Measurements from ENCODE around the gene RPTOR.

RPTOR gene

GRCh38 chr17:80943346-80944145 is 398.9 kb downstream of the RPTOR start:
- DNase-seq (ENCODE audit: low spot score) = no peak

DNA sequence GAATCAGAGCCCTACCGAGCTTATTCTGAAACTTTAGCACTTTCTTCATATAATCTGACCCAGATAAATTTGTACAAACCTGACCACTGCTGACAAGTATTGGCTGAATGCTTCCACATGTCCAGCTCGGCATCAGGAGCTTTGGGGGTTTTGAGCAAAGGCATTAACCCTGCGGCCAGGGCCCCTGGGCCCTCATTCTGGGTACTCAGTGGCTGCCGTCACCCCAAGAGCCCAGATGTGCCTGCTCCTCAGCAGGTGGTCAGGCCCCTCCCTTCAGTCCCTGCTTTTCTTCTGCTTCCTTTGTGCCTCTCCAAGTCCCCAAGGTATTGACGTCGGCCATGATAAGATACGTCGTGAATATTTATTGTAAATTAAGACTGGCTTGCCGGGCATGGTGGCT is 399.7 kb downstream of the RPTOR start:
- no peak for DNase-seq (ENCODE audit: low spot score)

GRCh38 chr17:80945736-80946135 is 401.1 kb downstream of the RPTOR start:
- no peak for DNase-seq (ENCODE audit: low spot score)

DNA sequence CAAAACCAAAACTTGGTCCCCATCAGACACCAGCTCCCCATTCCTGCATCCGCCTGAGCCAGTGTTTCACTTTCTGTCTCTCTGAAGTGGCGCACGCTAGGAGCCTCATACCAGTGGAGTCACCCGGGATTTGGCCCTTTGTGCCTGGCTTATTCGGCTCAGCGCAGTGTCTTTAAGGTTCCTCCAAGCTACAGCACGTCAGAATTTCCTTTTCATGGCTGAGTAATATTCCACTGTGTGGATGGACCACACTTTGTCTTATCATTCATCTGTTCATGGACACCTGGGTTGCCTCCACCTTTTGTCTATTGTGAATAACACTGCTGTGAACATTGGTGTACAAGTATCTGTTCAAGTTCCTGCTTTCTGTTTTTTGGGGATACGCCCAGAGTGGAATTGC is 401.8 kb downstream of the RPTOR start:
- no peak for DNase-seq (ENCODE audit: low spot score)

DNA sequence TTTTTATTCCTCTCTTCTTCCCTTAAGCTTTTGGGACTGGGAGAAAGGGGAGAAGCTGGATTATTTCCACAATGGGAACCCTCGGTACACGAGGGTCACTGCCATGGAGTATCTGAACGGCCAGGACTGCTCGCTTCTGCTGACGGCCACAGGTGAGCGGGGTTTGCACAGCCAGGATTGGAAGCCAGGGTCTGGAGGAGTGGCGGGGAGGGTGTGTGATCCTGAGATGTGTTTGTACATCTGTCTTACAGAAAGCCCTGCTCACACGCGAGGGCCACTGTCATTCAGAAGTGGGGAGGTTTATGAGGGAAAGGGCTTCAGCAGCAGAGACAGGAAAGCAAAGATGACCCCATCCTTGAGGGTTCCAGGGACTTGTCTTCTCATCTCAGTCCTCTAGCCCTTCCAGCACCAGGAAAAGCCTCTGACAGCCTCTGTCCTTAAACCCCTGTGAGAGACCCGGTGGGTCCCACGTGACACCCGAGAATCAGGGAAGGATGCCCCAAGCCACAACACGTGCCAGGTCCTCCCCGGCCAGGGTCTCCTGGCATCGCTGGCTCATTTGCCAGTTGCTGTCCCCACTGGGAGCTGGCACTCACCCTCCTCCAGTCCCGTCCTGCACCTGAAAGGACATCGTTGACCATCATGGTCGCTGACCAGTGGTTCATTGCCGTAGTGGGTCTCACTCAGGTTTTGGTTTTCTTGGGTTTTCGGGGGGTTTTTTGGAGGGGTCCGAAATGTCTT is 402.7 kb downstream of the RPTOR start:
- DNase-seq (ENCODE audit: low spot score) = no peak

DNA sequence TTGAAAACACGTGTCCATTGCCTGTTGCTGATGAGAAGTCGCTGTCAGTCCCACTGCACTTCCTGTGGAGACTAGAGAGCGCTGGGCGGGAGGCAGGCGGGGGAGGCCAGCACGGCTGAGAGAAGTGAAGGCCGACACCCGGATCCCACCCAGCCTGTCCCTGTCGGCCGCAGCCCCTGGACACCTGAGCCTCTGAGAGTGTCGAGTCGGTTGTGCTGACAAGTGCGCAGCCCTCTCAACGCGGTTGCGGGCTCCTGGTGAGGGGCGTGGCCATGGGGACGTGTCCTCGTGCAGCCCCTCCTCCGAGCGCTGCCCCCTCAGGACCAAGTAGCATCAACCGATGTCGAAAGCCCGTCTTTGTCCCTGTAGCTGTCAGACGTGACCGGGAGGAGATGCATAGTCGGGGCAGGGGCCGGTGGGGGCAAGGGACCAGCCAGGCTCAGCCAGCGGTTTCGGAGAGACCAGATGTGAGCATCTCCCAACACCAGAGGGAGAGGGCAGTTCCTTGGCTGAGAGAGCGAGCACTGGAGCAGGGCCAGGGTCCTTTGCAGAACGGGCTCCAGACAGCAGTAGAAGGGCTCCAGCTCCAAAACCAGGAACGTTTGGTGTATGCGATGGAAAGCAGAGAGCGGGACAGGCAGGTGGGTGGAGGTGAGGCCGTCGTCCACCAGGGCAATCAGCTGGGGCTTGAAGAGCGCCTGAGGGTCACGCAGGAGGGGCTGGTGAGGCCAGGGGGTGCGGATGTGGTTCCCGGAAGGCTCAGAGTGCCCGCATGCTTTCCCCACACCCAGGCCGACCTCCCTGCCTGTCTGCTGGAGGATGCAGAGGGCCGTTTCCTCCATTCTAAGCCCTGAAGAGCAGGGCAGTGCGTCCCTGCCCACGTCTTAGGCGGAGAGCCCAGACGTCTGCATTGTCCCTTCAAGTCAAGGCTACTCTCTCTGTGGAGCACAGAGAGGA is 403.7 kb downstream of the RPTOR start:
- no peak for DNase-seq (ENCODE audit: low spot score)

DNA sequence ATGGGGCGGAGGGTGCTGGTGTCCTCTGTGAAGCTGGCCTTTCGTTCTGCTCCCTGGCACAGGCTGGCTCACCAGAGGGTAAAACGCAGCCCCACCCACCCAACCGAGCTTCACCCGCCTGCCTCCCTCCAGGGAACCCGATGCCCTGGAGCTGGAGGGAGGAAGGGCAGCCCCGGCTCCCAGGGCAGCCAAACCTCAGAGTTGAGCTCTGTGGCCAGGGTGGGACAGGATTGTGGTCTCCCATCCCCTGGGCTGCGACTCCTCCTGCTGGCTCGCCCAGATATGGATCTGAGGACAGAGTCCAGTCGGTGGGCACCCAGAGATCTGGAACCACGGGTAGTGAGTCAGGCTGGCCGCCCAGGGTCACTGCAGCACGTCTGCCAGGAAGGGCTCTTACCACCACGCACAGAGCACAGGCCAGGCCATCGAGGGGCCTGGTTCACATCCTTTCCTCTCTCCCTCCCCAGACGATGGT is 404.4 kb downstream of the RPTOR start:
- DNase-seq (ENCODE audit: low spot score) = no peak

DNA sequence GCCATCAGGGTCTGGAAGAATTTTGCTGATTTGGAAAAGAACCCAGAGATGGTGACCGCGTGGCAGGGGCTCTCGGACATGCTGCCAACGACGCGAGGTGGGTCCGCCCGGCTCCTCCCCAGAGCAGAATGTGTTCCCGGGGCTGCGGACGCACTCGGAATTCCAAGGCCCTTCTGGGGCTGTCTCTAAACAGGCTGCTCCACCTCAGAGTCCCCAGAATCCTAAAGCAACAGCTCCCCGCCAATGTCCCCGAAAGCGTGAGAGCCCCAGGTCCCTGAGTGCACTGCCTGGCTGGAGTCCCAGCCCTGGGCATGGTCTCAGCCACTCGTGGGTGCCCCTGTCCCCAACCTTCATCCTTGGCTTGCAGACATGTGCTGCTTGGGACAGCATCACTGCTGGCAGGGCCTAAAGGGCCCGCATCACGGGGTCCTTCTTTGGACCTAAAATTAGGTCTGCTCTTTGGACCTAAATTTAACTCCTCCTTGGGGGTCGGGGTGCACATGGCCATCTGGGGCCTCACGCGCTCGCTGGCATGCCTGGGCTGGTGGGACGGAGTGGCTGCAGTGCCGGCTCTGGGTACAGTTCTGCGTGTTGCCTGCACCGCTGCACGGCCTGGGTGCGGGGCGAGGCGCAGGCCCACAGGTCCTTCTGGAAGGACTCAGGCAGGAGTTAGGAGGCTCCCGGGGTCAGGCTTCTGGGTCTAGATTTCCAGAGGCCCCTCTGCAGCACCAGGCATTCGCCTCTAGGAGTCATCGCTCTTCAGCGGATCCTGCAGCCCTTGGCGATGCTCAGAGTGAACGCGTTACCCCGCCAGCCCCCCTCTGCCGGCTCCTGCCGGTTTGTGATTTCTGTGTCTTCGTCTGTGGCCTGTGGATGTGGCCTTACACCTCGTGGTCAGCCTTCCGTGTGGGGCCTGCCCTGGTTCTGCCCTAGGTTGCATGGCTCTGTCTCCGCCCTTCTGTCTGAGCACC is 405.1 kb downstream of the RPTOR start:
- DNase-seq (ENCODE audit: low spot score) = no peak

DNA sequence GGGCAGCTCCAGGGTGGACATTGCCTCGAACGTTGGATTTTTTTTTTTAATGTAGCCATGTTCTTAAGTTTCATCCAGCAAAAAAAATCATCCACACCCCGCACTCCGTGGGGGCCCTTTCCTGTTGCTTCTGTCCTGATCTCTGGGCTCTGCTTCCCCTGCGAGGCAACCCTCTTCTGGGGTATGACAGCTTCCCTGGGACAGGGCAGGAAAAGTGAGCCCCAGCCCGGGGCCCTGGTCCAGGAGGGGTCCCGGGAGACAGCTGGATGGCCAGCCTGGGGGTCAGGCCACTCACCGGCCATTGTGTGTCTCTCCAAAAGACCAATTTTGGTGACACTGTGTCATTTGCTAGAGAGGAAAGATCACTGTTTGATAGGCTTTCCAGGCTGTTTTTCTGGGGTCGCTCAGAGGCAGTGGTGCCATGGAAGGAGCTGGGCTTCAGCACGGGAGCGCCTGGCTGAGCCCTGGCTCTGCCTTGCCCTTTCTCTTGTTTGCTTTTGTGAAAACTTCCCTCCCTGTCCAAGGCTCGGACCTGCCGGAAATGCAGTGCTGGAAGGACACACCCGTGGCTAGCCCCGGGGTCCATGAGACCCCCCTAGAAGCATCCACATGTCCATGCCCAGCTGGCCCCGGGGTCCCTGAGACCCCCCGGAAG is 406.0 kb downstream of the RPTOR start:
- DNase-seq (ENCODE audit: low spot score) = no peak

DNA sequence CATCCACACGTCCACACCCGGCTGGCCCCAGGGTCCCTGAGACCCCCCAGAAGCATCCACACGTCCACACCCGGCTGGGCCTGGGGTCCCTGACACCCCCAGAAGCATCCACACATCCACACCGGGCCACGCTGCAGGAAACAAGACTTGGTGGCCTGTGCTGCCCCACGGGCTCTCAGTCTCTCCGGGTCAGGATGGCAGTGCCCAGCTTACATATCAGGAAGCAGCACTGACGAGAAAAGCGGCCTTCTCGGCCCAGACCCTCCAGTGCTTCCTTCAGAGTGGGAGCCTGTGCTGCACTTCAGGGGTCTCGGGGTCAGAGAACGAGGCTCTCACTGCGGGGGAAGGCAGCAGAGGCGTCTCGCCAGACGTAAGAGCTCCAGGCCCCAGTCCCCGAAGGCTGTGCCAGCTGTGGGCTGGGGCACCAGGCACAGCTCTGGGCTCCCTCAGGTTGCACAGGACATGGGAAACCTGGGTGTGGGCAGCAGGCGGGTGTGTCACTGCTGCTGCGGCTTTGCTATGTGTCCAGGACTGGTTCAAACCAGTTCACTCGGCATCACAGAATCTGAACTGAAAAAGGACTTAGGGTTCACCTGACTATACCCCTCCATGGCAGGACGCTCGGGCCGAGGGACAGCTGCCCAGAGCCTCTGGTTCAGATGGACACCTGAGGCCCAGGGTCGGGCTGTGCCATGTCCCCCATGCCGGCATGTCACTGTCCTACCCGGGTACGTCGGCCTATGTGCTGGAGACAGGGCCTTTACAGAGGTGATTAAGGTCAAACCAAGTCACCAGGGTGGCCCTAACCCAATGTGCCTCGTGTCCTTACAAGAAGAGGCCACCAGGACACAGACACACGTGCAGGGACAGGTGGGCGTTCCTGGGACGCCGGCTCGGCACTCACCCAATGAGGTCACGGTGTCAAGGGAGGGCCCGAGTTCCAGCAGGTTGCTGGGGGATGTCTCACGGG is 406.8 kb downstream of the RPTOR start:
- no peak for DNase-seq (ENCODE audit: low spot score)

DNA sequence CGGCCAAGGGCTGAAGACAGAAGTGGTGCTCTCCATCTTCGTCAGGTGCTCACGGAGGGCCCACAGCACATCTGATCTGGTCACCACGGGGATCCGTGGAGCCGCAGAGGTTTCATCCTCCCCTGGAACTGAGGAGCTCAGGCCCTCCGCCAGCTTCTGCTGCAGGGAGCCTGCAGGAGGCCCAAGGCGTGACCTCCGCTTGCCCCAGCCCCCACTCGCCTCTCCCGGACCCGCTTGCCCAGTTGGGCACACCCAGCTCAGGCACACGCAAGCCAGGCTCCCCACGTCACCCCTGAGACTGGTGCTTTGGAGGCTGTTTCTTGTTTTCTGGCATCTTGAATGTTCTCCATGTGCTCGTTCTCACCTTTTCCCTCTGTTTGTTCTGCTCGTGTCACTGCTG is 407.7 kb downstream of the RPTOR start:
- no peak for DNase-seq (ENCODE audit: low spot score)

DNA sequence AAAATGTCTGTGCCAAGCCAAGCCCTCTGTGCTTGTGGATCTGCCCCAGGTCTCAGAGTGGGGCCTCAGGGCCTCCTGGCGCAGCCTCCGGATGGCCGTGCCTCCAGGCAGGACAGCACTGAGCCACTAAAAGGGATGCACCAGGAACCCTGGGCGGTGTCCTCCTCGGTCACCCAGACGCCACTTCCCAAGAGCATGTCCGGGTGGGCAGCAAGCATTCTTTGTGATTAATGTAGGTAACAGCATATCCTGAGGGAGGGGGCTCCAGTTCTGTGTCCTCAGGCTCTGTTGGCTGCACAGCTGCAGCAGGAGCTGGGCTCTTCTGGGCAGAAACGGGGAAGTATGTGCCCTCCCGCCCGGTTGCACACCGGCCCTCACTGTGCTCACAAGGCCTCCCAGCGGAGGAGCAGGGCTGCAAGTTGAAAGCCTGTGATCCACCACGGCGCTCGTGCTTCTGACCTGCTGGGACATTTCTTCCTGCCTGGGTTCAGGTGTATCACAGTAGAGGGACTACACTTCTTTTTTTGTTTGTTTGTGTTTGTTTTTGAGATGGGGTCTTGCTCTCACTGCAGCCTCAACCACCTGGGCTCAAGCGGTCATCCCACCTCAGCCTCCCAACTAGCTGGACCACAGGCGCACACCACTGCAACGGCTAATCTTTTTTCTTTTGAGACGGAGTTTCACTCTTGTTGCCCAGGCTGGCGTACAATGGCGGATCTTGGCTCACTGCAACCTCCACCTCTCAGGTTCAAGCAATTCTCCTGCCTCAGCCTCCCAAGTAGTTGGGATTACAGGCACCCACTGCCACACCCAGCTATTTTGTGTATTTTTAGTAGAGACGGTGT is 409.1 kb downstream of the RPTOR start:
- no peak for DNase-seq (ENCODE audit: low spot score)

DNA sequence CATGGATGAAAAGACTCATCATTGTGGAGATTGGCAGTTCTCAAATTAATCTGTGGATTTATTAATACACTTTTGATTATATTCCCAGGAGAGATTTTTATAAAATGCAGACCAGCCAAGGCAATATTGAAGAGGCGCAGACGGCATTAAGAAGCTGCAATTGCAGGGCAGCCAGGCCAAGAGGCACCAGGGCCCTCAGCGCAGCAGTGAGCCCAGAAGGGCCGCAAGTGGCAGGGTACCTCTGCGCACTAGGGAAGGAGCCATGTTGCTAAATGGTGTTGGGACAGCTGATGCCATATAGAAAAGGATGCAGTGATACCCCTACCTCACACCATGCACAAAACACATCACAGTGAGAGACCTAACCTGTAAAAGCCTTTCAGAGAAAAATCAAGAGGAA is 410.4 kb downstream of the RPTOR start:
- DNase-seq (ENCODE audit: low spot score) = no peak

- DNase-seq (ENCODE audit: low spot score) = no peak
Measured at GRCh38 chr17:80955671-80956280, 411.1 kb downstream of the RPTOR start.

- DNase-seq (ENCODE audit: low spot score) = no peak
Measured at GRCh38 chr17:80956321-80957190, 411.9 kb downstream of the RPTOR start.

- DNase-seq (ENCODE audit: low spot score) = no peak
Measured at GRCh38 chr17:80957461-80957941, 412.9 kb downstream of the RPTOR start.

Measured in SK-N-DZ (cell line).